Glutamatergic neuron (in vitro differentiated cells): ENCODE measurements around the gene PTP4A2. TPM values are rescaled to one million over a fixed set of nuclear protein-coding genes. Genes with fewer than 3 reads are reported as not detected.

Experiments used
- DNase-seq: peaks from one replicate; pipeline ENCODE4 v3.0.0; 2022
- H3K27ac Mint-ChIP-seq: one replicate; pipeline ENCODE4 v1.8.0; 2020; ENCODE audit warnings: mild to moderate bottlenecking, mixed read lengths, inconsistent platforms; ENCODE audit not compliant: unreplicated experiment
- H3K27me3 Mint-ChIP-seq: one replicate; pipeline ENCODE4 v1.8.0; 2020; ENCODE audit warnings: mild to moderate bottlenecking, moderate library complexity, mixed read lengths, inconsistent platforms; ENCODE audit not compliant: unreplicated experiment
- H3K36me3 Mint-ChIP-seq: one replicate; pipeline ENCODE4 v1.8.0; 2020; ENCODE audit warnings: mild to moderate bottlenecking, mixed read lengths, inconsistent platforms; ENCODE audit not compliant: unreplicated experiment
- H3K4me1 Mint-ChIP-seq: one replicate; pipeline ENCODE4 v1.8.0; 2020; ENCODE audit warnings: mild to moderate bottlenecking, low read depth, mixed read lengths, inconsistent platforms; ENCODE audit not compliant: unreplicated experiment
- H3K4me3 Mint-ChIP-seq: one replicate; pipeline ENCODE4 v1.8.0; 2020; ENCODE audit warnings: mild to moderate bottlenecking, mixed read lengths, inconsistent platforms; ENCODE audit not compliant: unreplicated experiment
- H3K9me3 Mint-ChIP-seq: one replicate; pipeline ENCODE4 v1.8.0; 2020; ENCODE audit warnings: mild to moderate bottlenecking, moderate library complexity, mixed read lengths, inconsistent platforms; ENCODE audit not compliant: unreplicated experiment
- CTCF ChIP-seq: fragments of 200-600 bp; sonication (generic); IDR thresholded peaks from one replicate; pipeline ENCODE4 v1.5.0; 2021; ENCODE audit not compliant: partially characterized antibody, unreplicated experiment
- total RNA-seq: library from RNA; stranded (reverse); fragmentation: NEBNext Ultra II Directional; extraction: Animal tissue kit (Norgen Biotek cat#: 25700); gene quantifications from one replicate; pipeline ENCODE4 v1.2.1, GENCODE V29; 2021; ENCODE audit not compliant: unreplicated experiment

PTP4A2 gene
- total RNA-seq, 1 donor from 2014 or later: 120 TPM

GRCh38 chr1:31976401-31976800 lies 38.2 kb upstream of the PTP4A2 start:
- Mint-ChIP-seq H3K27ac (no peak overlapping the region), H3K9me3 (peaks cover 4% of the 10 kb centered on the region), H3K4me3 (no peak overlapping the region), H3K27me3 (no peaks in the 10 kb centered on the region), H3K4me1 (peaks cover 8% of the 10 kb centered on the region), H3K36me3 (no peaks in the 10 kb centered on the region)
- no peak for DNase-seq
- no peak for TF ChIP-seq CTCF

GRCh38 chr1:31970873-31971272 lies 32.7 kb upstream of the PTP4A2 start:
- peaks cover 3% of the 10 kb centered on the region for H3K9me3 Mint-ChIP-seq
- H3K4me3 Mint-ChIP-seq: no peak overlapping the region
- DNase-seq: no peak
- no peaks in the 10 kb centered on the region for H3K36me3 Mint-ChIP-seq
- no peaks in the 10 kb centered on the region for H3K4me1 Mint-ChIP-seq
- no peaks in the 10 kb centered on the region for H3K27me3 Mint-ChIP-seq
- no peak overlapping the region for H3K27ac Mint-ChIP-seq
- no peak for TF ChIP-seq CTCF

- no peak for DNase-seq
- peaks cover 4% of the 10 kb centered on the region for H3K27me3 Mint-ChIP-seq
- H3K9me3 Mint-ChIP-seq: peaks cover 6% of the 10 kb centered on the region
- no peak overlapping the region for H3K4me3 Mint-ChIP-seq
- no peak overlapping the region for H3K27ac Mint-ChIP-seq
- H3K36me3 Mint-ChIP-seq: no peaks in the 10 kb centered on the region
- no peak for TF ChIP-seq CTCF
- peaks cover 7% of the 10 kb centered on the region for H3K4me1 Mint-ChIP-seq
These were observed 23.4 kb upstream of the PTP4A2 start for GRCh38 chr1:31961536-31961935.

GRCh38 chr1:31959521-31960340 lies 21.6 kb upstream of the PTP4A2 start:
- no peak for DNase-seq
- no peak for TF ChIP-seq CTCF
- peaks cover 9% of the 10 kb centered on the region for H3K4me1 Mint-ChIP-seq
- peaks cover 6% of the 10 kb centered on the region for H3K9me3 Mint-ChIP-seq
- peaks cover 4% of the 10 kb centered on the region for H3K27me3 Mint-ChIP-seq
- peak overlapping the region; percentile 17 for H3K27ac Mint-ChIP-seq
- no peaks in the 10 kb centered on the region for H3K36me3 Mint-ChIP-seq
- no peak overlapping the region for H3K4me3 Mint-ChIP-seq

DNA sequence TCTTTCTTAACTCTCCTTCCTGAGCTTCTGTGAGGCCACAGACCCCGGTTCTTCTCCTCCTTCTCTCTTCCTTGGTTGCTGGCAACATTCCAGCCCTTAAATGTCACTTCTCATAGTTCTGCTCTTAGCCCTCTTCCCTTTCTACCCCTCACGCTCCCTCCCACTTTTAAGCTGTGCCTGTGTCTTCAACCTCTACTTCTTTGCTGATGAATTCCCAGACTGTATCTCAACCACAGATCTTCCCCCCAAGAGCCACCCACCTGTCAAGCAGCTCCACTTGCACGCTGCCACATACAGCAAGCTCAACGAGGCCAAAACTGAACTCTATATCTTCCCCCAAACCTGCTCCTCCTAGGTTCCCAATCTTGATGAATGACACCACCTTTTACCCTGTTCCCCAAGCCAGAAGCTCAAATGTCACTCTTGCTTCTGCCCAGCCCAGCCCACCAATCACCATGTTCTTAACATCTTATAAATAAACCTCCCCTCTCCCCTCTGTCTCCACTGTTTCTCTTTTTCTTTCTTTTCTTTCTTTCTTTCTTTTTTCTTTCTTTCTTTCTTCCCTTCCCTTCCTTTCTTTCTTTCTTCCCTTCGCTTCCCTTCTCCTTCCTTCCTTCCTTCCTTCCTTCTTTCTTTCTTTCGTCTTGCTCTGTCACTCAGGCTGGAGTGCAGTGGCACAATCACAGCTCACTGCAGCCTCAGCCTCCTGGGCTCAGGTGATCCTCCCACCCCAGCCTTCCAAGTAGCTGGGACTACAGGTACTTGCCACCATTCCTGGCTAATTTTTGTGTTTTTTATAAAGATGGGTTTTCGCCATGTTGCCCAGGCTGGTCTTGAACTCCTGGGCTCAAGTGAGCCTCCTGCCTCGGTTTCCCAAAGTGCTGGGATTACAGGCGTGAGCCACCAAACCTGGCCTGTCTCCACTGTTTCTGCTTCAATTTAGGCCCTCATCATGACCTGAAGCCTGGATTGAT lies 19.8 kb upstream of the PTP4A2 start:
- Mint-ChIP-seq H3K4me3 (no peak overlapping the region), H3K4me1 (peaks cover 9% of the 10 kb centered on the region), H3K9me3 (peaks cover 5% of the 10 kb centered on the region), H3K27me3 (peaks cover 10% of the 10 kb centered on the region), H3K27ac (no peak overlapping the region), H3K36me3 (no peaks in the 10 kb centered on the region)
- no peak for TF ChIP-seq CTCF
- DNase-seq: no peak
